ENCODE results near the gene TRIM31. TPM values are rescaled to one million over a fixed set of nuclear protein-coding genes. Genes with fewer than 3 reads are reported as not detected.
A peak's percentile ranks its signal among the peaks of the same experiment; 100 is the strongest.

The TRIM31 gene
- total RNA-seq, 1 donor from 2014 or later: not detected

DNA sequence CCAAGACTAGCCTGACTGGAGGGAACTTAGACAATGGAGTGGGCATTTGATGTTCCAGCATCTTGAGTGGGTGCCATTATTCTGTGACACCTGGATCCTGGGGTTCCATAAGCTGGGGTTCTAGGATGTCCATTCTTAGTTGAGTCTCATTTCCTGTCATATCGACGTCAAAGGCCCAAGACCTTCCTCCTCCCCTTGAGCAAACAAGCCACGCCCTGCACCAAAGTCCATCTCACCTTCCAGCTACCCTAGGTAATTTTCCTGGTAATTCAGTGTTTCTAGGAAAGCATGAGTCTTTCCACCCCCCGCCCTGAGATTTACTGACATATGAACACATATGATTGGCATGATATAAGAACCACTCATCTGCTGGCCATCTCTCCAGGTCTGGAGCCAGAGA lies 22.9 kb upstream of the TRIM31 start, which contains the start of gene TRIM40:
Gene TRIM40, plus strand, starts transcription at position 384 of the 400 bp plus-strand sequence. CDS start 897 bp downstream, outside the sequence.
- no peak within 1 kb of the TSS for H3K4me3 Mint-ChIP-seq
- H3K4me1 Mint-ChIP-seq: no peaks in the 10 kb centered on the region
- no peak for DNase-seq (ENCODE audit: low read depth, low spot score)
- H3K27ac Mint-ChIP-seq (ENCODE audit: unreplicated experiment): no peak within 1 kb of the TSS
- H3K9me3 Mint-ChIP-seq: peaks cover 3% of the 10 kb centered on the region
- peaks cover 81% of the 10 kb centered on the region for H3K27me3 Mint-ChIP-seq (ENCODE audit: low read depth)
- TF ChIP-seq, protein P1, sequence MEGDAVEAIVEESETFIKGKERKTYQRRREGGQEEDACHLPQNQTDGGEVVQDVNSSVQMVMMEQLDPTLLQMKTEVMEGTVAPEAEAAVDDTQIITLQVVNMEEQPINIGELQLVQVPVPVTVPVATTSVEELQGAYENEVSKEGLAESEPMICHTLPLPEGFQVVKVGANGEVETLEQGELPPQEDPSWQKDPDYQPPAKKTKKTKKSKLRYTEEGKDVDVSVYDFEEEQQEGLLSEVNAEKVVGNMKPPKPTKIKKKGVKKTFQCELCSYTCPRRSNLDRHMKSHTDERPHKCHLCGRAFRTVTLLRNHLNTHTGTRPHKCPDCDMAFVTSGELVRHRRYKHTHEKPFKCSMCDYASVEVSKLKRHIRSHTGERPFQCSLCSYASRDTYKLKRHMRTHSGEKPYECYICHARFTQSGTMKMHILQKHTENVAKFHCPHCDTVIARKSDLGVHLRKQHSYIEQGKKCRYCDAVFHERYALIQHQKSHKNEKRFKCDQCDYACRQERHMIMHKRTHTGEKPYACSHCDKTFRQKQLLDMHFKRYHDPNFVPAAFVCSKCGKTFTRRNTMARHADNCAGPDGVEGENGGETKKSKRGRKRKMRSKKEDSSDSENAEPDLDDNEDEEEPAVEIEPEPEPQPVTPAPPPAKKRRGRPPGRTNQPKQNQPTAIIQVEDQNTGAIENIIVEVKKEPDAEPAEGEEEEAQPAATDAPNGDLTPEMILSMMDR (conservative IDR thresholded peaks at IDR 0.05): no peak
- no peaks in the 10 kb centered on the region for H3K36me3 Mint-ChIP-seq (ENCODE audit: low read depth)

DNA sequence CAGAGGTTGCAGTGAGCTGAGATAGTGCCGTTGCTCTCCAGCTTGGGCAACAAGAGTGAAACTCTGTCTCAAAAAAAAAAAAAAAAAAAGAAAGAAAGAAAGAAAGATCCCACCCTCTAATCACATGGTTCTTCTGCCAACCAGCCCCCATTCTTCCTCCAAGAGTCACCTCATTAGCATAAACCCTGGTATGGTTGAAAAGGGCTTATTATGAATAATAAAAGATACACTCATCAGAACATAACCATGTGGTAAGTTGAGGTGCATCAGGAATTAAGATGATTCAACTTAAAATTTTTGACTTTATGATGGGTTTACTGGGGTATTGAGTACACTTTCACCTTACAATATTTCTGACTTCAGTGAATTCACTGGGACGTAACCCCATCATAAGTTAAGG lies 22.3 kb upstream of the TRIM31 start:
- Mint-ChIP-seq H3K4me3 (no peak overlapping the region), H3K36me3 (ENCODE audit: low read depth) (no peaks in the 10 kb centered on the region), H3K4me1 (no peaks in the 10 kb centered on the region), H3K27ac (ENCODE audit: unreplicated experiment) (no peak overlapping the region), H3K27me3 (ENCODE audit: low read depth) (peaks cover 81% of the 10 kb centered on the region), H3K9me3 (peaks cover 3% of the 10 kb centered on the region)
- DNase-seq (ENCODE audit: low read depth, low spot score): no peak
- TF ChIP-seq, protein P1 (conservative IDR thresholded peaks at IDR 0.05): no peak

DNA sequence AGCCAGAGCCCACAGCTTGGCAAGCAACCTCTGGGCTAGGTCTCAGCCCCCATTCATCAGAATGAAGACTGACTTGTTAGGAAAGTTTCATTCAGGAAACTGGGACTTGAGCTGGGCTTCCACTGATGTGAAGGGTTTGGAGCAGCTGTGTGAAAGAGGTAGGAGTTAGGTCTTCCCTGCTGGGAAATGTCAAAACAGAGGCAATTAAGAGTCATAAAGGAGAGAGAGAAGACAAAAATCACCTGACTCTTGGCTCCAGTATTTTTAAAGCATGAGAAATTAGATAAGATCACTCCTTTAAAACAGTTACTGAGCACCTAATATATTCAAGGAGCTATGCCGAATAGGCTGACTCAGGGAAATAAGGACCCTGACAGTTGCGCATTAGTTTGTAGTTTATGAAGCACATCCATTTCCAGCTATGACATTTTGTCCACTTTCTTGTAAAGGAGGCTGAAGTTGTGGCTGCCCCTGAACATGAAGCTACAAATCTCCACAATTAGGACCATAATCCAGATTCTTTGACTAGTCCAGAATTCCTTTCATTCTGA lies 19.1 kb upstream of the TRIM31 start:
- DNase-seq (ENCODE audit: low read depth, low spot score): no peak
- H3K27ac Mint-ChIP-seq (ENCODE audit: unreplicated experiment): no peak overlapping the region
- H3K9me3 Mint-ChIP-seq: peaks cover 3% of the 10 kb centered on the region
- TF ChIP-seq, protein P1 (conservative IDR thresholded peaks at IDR 0.05): no peak
- H3K27me3 Mint-ChIP-seq (ENCODE audit: low read depth): peaks cover 83% of the 10 kb centered on the region
- no peaks in the 10 kb centered on the region for H3K36me3 Mint-ChIP-seq (ENCODE audit: low read depth)
- no peaks in the 10 kb centered on the region for H3K4me1 Mint-ChIP-seq
- H3K4me3 Mint-ChIP-seq: no peak overlapping the region

DNA sequence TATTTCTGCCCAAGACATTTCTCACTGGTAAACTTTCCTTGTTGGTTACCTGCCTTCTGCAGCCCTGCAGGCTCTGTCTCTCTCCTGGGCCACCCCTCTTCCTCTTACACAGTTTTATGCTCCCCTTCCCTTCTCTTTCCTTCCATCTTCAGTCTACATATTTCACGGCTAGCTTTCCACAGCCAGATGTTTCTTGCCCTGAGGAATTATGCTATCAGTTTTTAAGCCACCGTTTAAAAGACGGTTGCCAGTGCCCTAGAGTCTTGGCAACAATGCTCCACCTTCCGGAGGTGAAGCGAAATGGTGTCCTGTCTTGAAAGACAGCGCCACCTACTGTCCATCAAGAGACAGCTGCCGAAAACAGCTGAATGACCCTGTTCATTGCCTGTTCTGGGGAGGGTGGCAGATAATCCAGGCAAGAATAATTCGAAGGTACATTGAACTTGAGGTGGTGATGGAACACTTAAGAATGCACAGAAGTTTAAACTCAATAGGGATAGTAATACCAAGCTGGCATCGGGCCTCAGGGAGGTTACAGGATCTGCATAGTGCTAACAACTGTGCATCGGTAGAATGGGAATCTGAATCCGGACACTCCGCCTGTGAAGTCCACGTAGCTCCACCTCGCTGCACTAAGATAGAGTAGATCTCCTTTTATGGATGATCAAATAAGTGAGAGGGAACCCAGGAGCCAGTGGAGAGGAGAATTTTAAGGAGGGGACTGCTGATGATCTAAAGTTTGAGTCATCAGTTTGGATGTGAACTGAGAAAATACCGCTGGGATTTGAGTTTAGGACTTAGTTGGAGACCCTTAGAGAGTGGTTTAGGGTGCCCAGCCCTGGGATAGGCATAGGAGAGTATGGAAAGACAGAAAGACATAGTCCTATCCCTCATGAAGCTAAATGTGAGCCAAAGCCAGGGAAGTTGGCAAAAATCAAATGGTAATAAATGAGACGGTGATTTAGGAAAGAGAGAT lies 18.3 kb upstream of the TRIM31 start:
- no peak overlapping the region for H3K27ac Mint-ChIP-seq (ENCODE audit: unreplicated experiment)
- peaks cover 3% of the 10 kb centered on the region for H3K9me3 Mint-ChIP-seq
- peak; percentile 56 for DNase-seq (ENCODE audit: low read depth, low spot score)
- TF ChIP-seq, protein P1 (conservative IDR thresholded peaks at IDR 0.05): peak; percentile 99
- H3K4me1 Mint-ChIP-seq: no peaks in the 10 kb centered on the region
- H3K36me3 Mint-ChIP-seq (ENCODE audit: low read depth): no peaks in the 10 kb centered on the region
- H3K4me3 Mint-ChIP-seq: no peak overlapping the region
- peaks cover 87% of the 10 kb centered on the region for H3K27me3 Mint-ChIP-seq (ENCODE audit: low read depth)

DNA sequence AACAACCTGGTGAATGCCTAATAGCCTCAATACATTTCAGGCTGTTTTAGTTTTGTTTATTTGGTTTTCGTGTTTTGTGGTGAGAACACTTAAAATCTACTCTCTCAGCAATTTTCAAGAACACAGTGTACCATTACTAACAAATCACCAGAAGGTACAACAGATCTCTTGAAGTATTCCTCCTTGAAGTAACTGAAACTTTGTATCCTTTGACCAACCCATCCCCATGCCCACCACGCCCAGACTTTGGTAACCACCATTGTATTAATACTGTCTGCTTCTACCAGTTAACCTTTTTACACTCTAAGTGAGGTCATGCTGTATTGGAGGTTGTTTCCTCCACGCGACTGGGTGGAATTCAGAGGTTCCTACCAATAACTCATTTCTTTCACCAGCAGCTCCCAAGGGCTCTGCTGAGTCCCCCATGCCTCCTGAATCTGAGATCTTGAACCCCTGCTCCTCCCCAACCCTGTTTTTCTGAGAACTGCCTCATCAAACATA lies 17.3 kb upstream of the TRIM31 start:
- H3K27ac Mint-ChIP-seq (ENCODE audit: unreplicated experiment): no peak overlapping the region

More for the DNA sequence above, 17.3 kb upstream of the TRIM31 start:
- no peaks in the 10 kb centered on the region for H3K4me1 Mint-ChIP-seq
- H3K27me3 Mint-ChIP-seq (ENCODE audit: low read depth): peaks cover 90% of the 10 kb centered on the region
- H3K9me3 Mint-ChIP-seq: no peaks in the 10 kb centered on the region
- no peak for DNase-seq (ENCODE audit: low read depth, low spot score)
- TF ChIP-seq, protein P1 (conservative IDR thresholded peaks at IDR 0.05): no peak
- H3K4me3 Mint-ChIP-seq: no peak overlapping the region
- H3K36me3 Mint-ChIP-seq (ENCODE audit: low read depth): no peaks in the 10 kb centered on the region

All from neural crest cell (in vitro differentiated cells).